AG04450 (cell line): ENCODE data around the gene AMBP. TPM values are rescaled to one million over a fixed set of nuclear protein-coding genes. Genes with fewer than 3 reads are reported as not detected.

Experiments
- CTCF ChIA-PET: fragments of 300-600, 350-600 bp; formaldehyde crosslinking; extraction: SDS; loops from one replicate; lab custom pipeline; 2022; ENCODE audit warnings: antibody characterized with exemption, inconsistent platforms; lab: Charles Lee
- POLR2A ChIA-PET: fragments of 350-600 bp; formaldehyde crosslinking; extraction: SDS; loops from one replicate; lab custom pipeline; 2021; ENCODE audit warnings: antibody characterized with exemption, inconsistent platforms; lab: Yijun Ruan, JAX
- DNase-seq: peaks from one replicate; pipeline ENCODE4 v3.0.0-alpha.2; 2011; ENCODE audit warnings: low read depth, low spot score
- H3K27ac ChIP-seq: one replicate; pipeline ENCODE4 v1.5.1; 2012; ENCODE audit warnings: low read depth, low read length, control low read depth
- H3K27me3 ChIP-seq: one replicate; pipeline ENCODE4 v1.6.0; 2012; ENCODE audit warnings: low read length; ENCODE audit not compliant: control insufficient read depth, insufficient read depth
- H3K4me3 ChIP-seq: 2 replicates; pipeline ENCODE4 v1.5.1; 2011; ENCODE audit warnings: mild to moderate bottlenecking, low read depth, low read length, control low read depth
- H3K9me3 ChIP-seq: 2 replicates; pipeline ENCODE4 v1.5.1; 2012; ENCODE audit warnings: low read length; ENCODE audit not compliant: control insufficient read depth, insufficient read depth
- polyA plus RNA-seq: library from polyadenylated mRNA; depleted of rRNA; stranded (reverse); fragments of >200 nt; gene quantifications from 2 replicates; pipeline ENCODE4 v1.2.3, GENCODE V29; 2011
- TF ChIP-seq, protein P1 (sequence below): IDR thresholded peaks from 2 replicates; pipeline ENCODE4 v1.5.1; 2011; ENCODE audit warnings: low read depth, low read length, control low read depth, inconsistent platforms

Gene AMBP
- polyA plus RNA-seq, 1 experiment: 0.74 TPM

DNA sequence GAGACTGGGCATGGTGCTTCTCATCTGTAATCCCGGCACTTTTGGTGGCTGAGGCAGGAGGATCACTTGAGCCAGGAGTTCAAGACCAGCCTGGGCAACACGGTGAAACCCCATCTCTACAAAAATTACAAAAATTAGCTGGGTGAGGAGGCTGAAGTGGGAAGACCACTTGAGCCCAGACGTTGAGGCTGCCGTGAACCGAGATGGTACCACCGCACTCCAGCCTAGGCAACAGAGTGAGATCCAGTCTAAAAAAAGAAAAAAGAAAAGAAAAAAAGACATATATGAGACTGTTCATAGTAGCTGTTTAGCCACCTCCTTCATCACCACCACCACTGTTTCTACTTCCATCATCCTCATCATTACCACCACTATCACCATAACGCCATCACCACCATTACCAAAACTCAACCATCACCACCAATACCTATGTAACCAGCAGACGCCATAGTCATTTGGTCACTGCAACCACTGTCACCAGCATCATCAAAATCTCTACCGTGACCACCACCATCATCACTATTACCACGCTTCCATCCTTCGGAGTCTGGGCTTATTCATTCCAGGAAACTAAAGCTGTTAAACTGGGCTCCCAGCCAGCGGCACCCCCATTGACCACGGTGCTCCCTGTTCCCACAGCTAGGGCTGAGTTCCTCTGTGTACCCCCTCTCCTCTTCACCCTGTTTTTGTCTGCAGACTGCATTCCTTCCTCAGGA is 29.3 kb upstream of the AMBP start:
- TF ChIP-seq, protein P1, sequence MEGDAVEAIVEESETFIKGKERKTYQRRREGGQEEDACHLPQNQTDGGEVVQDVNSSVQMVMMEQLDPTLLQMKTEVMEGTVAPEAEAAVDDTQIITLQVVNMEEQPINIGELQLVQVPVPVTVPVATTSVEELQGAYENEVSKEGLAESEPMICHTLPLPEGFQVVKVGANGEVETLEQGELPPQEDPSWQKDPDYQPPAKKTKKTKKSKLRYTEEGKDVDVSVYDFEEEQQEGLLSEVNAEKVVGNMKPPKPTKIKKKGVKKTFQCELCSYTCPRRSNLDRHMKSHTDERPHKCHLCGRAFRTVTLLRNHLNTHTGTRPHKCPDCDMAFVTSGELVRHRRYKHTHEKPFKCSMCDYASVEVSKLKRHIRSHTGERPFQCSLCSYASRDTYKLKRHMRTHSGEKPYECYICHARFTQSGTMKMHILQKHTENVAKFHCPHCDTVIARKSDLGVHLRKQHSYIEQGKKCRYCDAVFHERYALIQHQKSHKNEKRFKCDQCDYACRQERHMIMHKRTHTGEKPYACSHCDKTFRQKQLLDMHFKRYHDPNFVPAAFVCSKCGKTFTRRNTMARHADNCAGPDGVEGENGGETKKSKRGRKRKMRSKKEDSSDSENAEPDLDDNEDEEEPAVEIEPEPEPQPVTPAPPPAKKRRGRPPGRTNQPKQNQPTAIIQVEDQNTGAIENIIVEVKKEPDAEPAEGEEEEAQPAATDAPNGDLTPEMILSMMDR: no peak
- DNase-seq: no peak
- no peak overlapping the region for H3K4me3 ChIP-seq
- CTCF ChIA-PET: interaction anchor here (0.5 to 10.0 kb wide), 28 partner anchors 8 to 306 kb away, joined by 3 to 348 read pairs (median 7); partner anchors contain the start of gene COL27A1
- H3K27me3 ChIP-seq: peaks cover 20% of the 10 kb centered on the region
- no peak overlapping the region for H3K27ac ChIP-seq
- POLR2A ChIA-PET: interaction anchor here (0.8 to 1.0 kb wide), 2 partner anchors 34 to 49 kb away, joined by 3 read pairs; no protein-coding TSS in a partner anchor
- peaks cover 8% of the 10 kb centered on the region for H3K9me3 ChIP-seq

DNA sequence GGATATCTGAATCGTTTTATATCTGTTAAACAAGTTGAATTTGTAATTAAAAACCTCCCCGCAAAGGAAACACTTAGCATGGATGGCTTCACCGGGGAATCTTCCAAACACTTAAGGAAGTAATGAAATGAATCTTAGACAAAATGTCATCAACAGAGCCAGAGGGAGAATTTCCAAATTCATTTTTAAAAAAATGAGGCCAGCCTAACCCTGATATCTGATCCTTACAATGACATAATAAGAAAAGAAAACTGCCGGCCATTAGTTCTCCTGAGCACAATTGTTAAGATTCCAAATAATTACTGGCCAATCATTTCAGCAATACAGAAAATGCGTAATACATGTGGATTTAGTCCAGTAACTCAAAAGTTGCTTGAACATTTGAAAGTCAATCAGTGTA is 27.1 kb upstream of the AMBP start:
- H3K9me3 ChIP-seq: peaks cover 14% of the 10 kb centered on the region
- POLR2A ChIA-PET: no interaction called here
- H3K27ac ChIP-seq: no peak overlapping the region
- no peak for DNase-seq
- TF ChIP-seq, protein P1: no peak
- H3K27me3 ChIP-seq: peaks cover 22% of the 10 kb centered on the region
- CTCF ChIA-PET: interaction anchor here (0.6 to 10.0 kb wide), 4 partner anchors 22 to 193 kb away, joined by 3 to 348 read pairs (median 42); no protein-coding TSS in a partner anchor
- H3K4me3 ChIP-seq: no peak overlapping the region

DNA sequence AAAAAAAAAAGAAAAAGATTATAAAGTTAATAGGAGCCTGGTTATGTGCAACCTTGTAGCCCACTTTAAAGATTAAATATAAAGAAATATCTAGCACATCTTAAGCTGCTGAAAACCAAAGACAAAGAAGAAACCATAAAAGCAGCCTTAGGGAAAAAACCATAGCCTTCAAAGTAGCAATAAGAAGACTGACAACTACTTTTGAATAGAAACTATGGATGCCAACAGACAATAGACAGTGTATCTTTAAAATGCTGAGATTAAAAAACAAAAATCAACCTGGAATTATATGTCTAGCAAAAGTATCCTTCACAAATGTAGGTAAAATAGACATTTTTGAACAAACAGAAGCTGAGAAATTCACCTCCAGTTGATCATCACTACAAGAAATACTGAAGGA is 24.4 kb upstream of the AMBP start:
- Histone ChIP-seq H3K9me3 (peaks cover 19% of the 10 kb centered on the region), H3K4me3 (no peak overlapping the region), H3K27ac (no peak overlapping the region), H3K27me3 (peaks cover 41% of the 10 kb centered on the region)
- TF ChIP-seq, protein P1: no peak
- ChIA-PET CTCF (interaction anchor here (1.0 to 6.2 kb wide), 4 partner anchors 17 to 188 kb away, joined by 3 to 25 read pairs (median 8); no protein-coding TSS in a partner anchor), POLR2A (no interaction called here)
- no peak for DNase-seq

DNA sequence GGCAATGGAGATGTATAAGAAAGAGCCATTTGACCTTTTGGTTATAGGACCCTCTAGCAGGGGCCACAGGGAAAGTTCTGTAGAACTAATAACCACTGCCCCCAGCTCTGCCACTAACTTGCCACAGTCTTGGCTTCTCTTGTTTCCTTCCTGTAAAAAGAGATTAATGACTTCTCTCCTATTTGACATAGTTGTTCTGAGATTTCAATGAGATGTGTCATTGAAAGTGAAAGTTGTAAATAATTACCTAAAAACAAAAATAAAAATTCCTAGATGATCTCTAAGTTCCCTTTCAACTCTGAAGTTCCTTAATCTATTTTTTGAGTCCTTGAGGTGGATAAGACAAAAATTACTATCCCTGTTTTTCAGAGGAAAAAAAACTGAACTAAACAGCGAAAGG is 22.4 kb upstream of the AMBP start:
- Histone ChIP-seq H3K27me3 (peaks cover 42% of the 10 kb centered on the region), H3K9me3 (peaks cover 19% of the 10 kb centered on the region), H3K27ac (no peak overlapping the region), H3K4me3 (no peak overlapping the region)
- TF ChIP-seq, protein P1: no peak
- ChIA-PET POLR2A (no interaction called here), CTCF (interaction anchor here (1.1 to 6.2 kb wide), 3 partner anchors 18 to 363 kb away, joined by 5 to 25 read pairs (median 9); no protein-coding TSS in a partner anchor)
- no peak for DNase-seq

DNA sequence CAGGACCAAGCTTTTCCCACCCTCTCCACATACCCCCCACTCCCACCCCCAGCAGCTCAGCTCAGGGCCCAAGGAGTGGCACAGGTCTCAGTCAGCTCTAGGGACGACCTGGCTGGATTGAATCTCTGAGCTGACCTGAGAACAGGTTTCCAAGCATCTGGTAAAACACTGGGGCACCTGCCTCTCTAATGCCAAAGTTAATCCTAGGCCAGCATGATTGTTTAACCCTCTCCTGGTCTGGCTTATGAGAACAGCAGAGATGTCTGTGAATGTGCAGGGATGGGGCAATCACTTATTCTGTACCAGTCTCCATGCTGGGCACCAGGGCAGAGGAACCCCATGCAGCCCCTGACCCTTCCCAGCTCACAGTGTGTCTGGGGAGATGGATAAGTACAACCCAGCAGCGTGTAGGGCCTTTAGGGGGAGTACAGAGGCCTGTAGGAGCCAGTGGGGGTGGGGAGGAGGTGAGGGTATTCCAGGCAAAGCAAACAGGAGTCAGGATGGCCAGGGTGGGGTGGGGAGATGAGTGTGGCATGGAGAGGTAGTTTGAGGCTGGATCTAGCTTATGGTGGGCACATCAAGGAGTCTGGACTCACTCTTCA is 21.7 kb upstream of the AMBP start:
- Histone ChIP-seq H3K9me3 (peaks cover 19% of the 10 kb centered on the region), H3K4me3 (no peak overlapping the region), H3K27me3 (peaks cover 39% of the 10 kb centered on the region), H3K27ac (no peak overlapping the region)
- ChIA-PET POLR2A (no interaction called here), CTCF (interaction anchor here (0.6 to 6.2 kb wide), 6 partner anchors 8 to 362 kb away, joined by 3 to 25 read pairs (median 5); no protein-coding TSS in a partner anchor)
- DNase-seq: no peak
- TF ChIP-seq, protein P1: no peak
